K562 (cell line): ENCODE results near the gene ZNF319. TPM values are rescaled to one million over a fixed set of nuclear protein-coding genes. Genes with fewer than 3 reads are reported as not detected.

Experiments
- ATAC-seq: fragments of 200-7000 bp; cut with Tn5 transposase; 3 replicates; pipeline ENCODE4 v1.9.1; 2020; ENCODE audit warnings: moderate library complexity
- BruUV-seq: library from RNA; stranded (reverse); fragments of 400-500 nt; replicated peaks from 2 replicates; lab custom pipeline; 2021; lab: Mats Ljungman, UMichigan
- CTCF ChIA-PET: fragments of 300-600 bp; formaldehyde crosslinking; extraction: SDS; loops from one replicate; lab custom pipeline; 2021; ENCODE audit warnings: low intra/inter-chr PET ratio; lab: Yijun Ruan, JAX
- POLR2A ChIA-PET: fragments of 300-600, 350-650 bp; sonication (Branson Sonifier 250); formaldehyde crosslinking; extraction: SDS; loops from one replicate; lab custom pipeline; 2021; ENCODE audit warnings: antibody characterized with exemption, inconsistent platforms; lab: Yijun Ruan, JAX
- DNase-seq, 4 experiments: peaks; one replicate each; pipeline versions ENCODE4 v3.0.0 to v3.0.0-alpha.2; 2011 to 2018; ENCODE audit warnings: low spot score in 3 of 4, mixed read lengths in 3 of 4; ENCODE audit errors: extremely low read depth in 1 of 4
- FAIRE-seq: peaks from 2 replicates; lab custom pipeline; 2011; peaks lifted over from hg19 to GRCh38; lab: Jason Lieb, UNC
- H2AFZ ChIP-seq: 2 replicates; pipeline ENCODE4 v1.6.0; 2011; ENCODE audit warnings: low read depth, low read length, control low read depth, inconsistent platforms
- H3K27ac ChIP-seq: fragments of 200-600 bp; 3 replicates; pipeline ENCODE4 v1.8.0; 2011; ENCODE audit warnings: low read depth, mild to moderate bottlenecking, control low read depth, inconsistent platforms, low read length, moderate library complexity, mixed read lengths; ENCODE audit errors: extremely low read depth
- H3K27me3 ChIP-seq, 2 experiments: fragments of 300-600 bp in 1 of 2; 2 replicates in 1 of 2; 3 replicates in 1 of 2; pipeline versions ENCODE4 v1.6.0 to v1.8.0; 2011; ENCODE audit warnings: inconsistent platforms in 2 of 2, low read length in 2 of 2, mild to moderate bottlenecking in 1 of 2, mixed read lengths in 1 of 2, moderate library complexity in 1 of 2; ENCODE audit not compliant: control insufficient read depth in 2 of 2, insufficient read depth in 2 of 2
- H3K36me3 ChIP-seq: fragments of 300-600 bp; 3 replicates; pipeline ENCODE4 v1.8.0; 2011; ENCODE audit warnings: mild to moderate bottlenecking, low read length, inconsistent platforms; ENCODE audit not compliant: control insufficient read depth, insufficient read depth
- H3K4me1 ChIP-seq, 2 experiments: fragments of 200-600 bp in 1 of 2; replicated peaks in 1 of 2; 2 replicates in 1 of 2; 3 replicates in 1 of 2; pipeline versions ENCODE4 v1.5.1 to v1.8.0; 2011; ENCODE audit warnings: inconsistent platforms in 2 of 2, low read length in 2 of 2, mild to moderate bottlenecking in 1 of 2, mixed read lengths in 1 of 2, moderate library complexity in 1 of 2; ENCODE audit not compliant: control insufficient read depth in 2 of 2, insufficient read depth in 2 of 2
- H3K4me2 ChIP-seq: 2 replicates; pipeline ENCODE4 v1.6.1; 2011; ENCODE audit warnings: low read length, control low read depth, inconsistent platforms, mixed read lengths; ENCODE audit not compliant: insufficient read depth
- H3K4me3 ChIP-seq: fragments of 200-600 bp; sonication (generic), shearing (Covaris generic); 2 replicates; pipeline ENCODE4 v1.5.1; 2016; ENCODE audit warnings: control low read depth, inconsistent platforms
- H3K79me2 ChIP-seq: fragments of 200-600 bp; 3 replicates; pipeline ENCODE4 v1.8.0; 2011; ENCODE audit warnings: low read length, inconsistent platforms; ENCODE audit not compliant: control insufficient read depth, insufficient read depth
- H3K9ac ChIP-seq, 2 experiments: 2 replicates each; pipeline versions ENCODE4 v1.6.0 to v1.6.1; 2011; ENCODE audit warnings: low read depth in 2 of 2, low read length in 2 of 2, control low read depth in 1 of 2, inconsistent platforms in 1 of 2, mild to moderate bottlenecking in 1 of 2, mixed read lengths in 1 of 2; ENCODE audit not compliant: insufficient read depth in 1 of 2
- H3K9me1 ChIP-seq: one replicate; pipeline ENCODE4 v1.6.0; 2011; ENCODE audit warnings: inconsistent platforms, mild to moderate bottlenecking, low read length, moderate library complexity; ENCODE audit not compliant: control insufficient read depth, insufficient read depth
- H3K9me3 ChIP-seq: replicated peaks from 2 replicates; pipeline ENCODE4 v1.5.1; 2011; ENCODE audit warnings: low read depth, low read length, inconsistent platforms; ENCODE audit not compliant: control insufficient read depth, insufficient read depth
- H4K20me1 ChIP-seq: replicated peaks from 2 replicates; pipeline ENCODE4 v1.6.1; 2011; ENCODE audit warnings: low read length, inconsistent platforms, mixed read lengths; ENCODE audit not compliant: control insufficient read depth, insufficient read depth
- BCOR ChIP-seq: fragments of 450-650 bp; IDR thresholded peaks from 2 replicates; pipeline ENCODE4 v1.6.1; 2016
- CTBP1 ChIP-seq: fragments of 450-650 bp; IDR thresholded peaks from 2 replicates; pipeline ENCODE4 v1.6.1; 2016; ENCODE audit warnings: borderline replicate concordance
- L3MBTL2 ChIP-seq: fragments of 450-650 bp; IDR thresholded peaks from 2 replicates; pipeline ENCODE4 v1.6.1; 2016; ENCODE audit warnings: mild to moderate bottlenecking, moderate library complexity
- MED1 ChIP-seq: sonication (generic); formaldehyde crosslinking; IDR thresholded peaks from 2 replicates; pipeline ENCODE4 v1.8.1; 2023; ENCODE audit warnings: missing genetic modification reagents, borderline replicate concordance
- MYNN ChIP-seq, 2 experiments: sonication (generic); formaldehyde crosslinking in 1 of 2; IDR thresholded peaks; 2 replicates each; pipeline versions ENCODE4 v1.5.0 to v1.6.1; 2016 to 2020; ENCODE audit warnings: antibody characterized with exemption in 1 of 2, missing genetic modification reagents in 1 of 2
- NFXL1 ChIP-seq: fragments of 450-650 bp; formaldehyde crosslinking; IDR thresholded peaks from 2 replicates; pipeline ENCODE4 v1.4.0; 2021; ENCODE audit warnings: mild to moderate bottlenecking
- RFX7 ChIP-seq: fragments of 250-450 bp; sonication (Bioruptor Pico); IDR thresholded peaks from 2 replicates; pipeline ENCODE4 v1.5.1; 2021; ENCODE audit warnings: mild to moderate bottlenecking
- RUNX1 ChIP-seq: sonication (generic); IDR thresholded peaks from 2 replicates; pipeline ENCODE4 v1.6.1; 2016; ENCODE audit warnings: antibody characterized with exemption, low read depth
- SRF ChIP-seq, 2 experiments: fragments of 250-450, 450-650 bp in 1 of 2; sonication (Bioruptor Pico) in 1 of 2; sonication (generic) in 1 of 2; formaldehyde crosslinking; IDR thresholded peaks; 2 replicates each; pipeline versions ENCODE4 v1.5.0 to v1.5.1; 2020 to 2022; ENCODE audit warnings: mild to moderate bottlenecking in 1 of 2, missing genetic modification reagents in 1 of 2
- TAF15 ChIP-seq: fragments of 200-400 bp; formaldehyde crosslinking; IDR thresholded peaks from 2 replicates; pipeline ENCODE4 v1.6.1; 2017; ENCODE audit warnings: mild to moderate bottlenecking, low read depth, low read length, moderate library complexity
- ZFP36 ChIP-seq: fragments of 150-350 bp; IDR thresholded peaks from 2 replicates; pipeline ENCODE4 v1.6.1; 2018; ENCODE audit warnings: low read length, low read depth; ENCODE audit not compliant: partially characterized antibody
- ZNF175 ChIP-seq: fragments of 200-800 bp; sonication (Bioruptor generic); IDR thresholded peaks from 2 replicates; pipeline ENCODE4 v1.6.1; 2016; ENCODE audit warnings: low read depth, mild to moderate bottlenecking, missing genetic modification characterization, missing compliant biosample characterization
- ZNF766 ChIP-seq: fragments of 200-800 bp; sonication (Bioruptor generic); conservative IDR thresholded peaks from 2 replicates; pipeline ENCODE4 v1.6.1; 2016; ENCODE audit warnings: missing genetic modification characterization, missing compliant biosample characterization
- WGBS: fragments of 100-300 bp; shearing (Covaris generic); methylation state at CpG from one replicate; pipeline ENCODE4 v1.1.6; 2016; ENCODE audit warnings: low coverage, mixed read lengths; ENCODE audit not compliant: insufficient coverage; ENCODE audit errors: missing lambda C conversion rate; 5-methylcytosine and 5-hydroxymethylcytosine counted together
- in situ Hi-C: fragments of 300-500 bp; cut with MboI; formaldehyde crosslinking; loops from 4 replicates; pipeline ENCODE4 v1.15.0; 2018; ENCODE audit warnings: inconsistent platforms, mixed read lengths
- intact Hi-C: fragments of 100-400 bp; cut with micrococcal nuclease; formaldehyde crosslinking; loops from 2 replicates; pipeline ENCODE4 v1.14.2; 2022
- polyA plus RNA-seq, 8 experiments: library from polyadenylated mRNA; depleted of rRNA in 4 of 8; stranded (reverse) in 5 of 8; unstranded in 3 of 8; fragments of >200 nt; fragmentation: Nextera tagmentation in 2 of 8; fragmentation: Illumina TruSeq in 1 of 8; extraction: Ambion mirVana in 2 of 8; extraction: Trizol in 1 of 8; gene quantifications; 2 replicates each; pipeline versions ENCODE4 v1.2.1 to v1.2.3, GENCODE V29; 2011 to 2014; ENCODE audit warnings: inconsistent platforms in 1 of 8, missing spikeins in 1 of 8
- total RNA-seq, 7 experiments: library from RNA; depleted of rRNA in 6 of 7; stranded (reverse); fragments of >200 nt in 6 of 7; fragmentation: Illumina TruSeq in 2 of 7; extraction: Trizol in 2 of 7; gene quantifications; 2 replicates each; pipeline versions ENCODE4 v1.2.1 to v1.2.3, GENCODE V29; 2011 to 2021; ENCODE audit warnings: low replicate concordance in 1 of 7
- TF ChIP-seq, protein P1 (sequence below): fragments of 450-650 bp; IDR thresholded peaks from 2 replicates; pipeline ENCODE4 v1.6.1; 2016; ENCODE audit warnings: antibody characterized with exemption
- TF ChIP-seq, protein P2 (sequence below): sonication (generic); formaldehyde crosslinking; IDR thresholded peaks from 2 replicates; pipeline ENCODE4 v1.8.0; 2022; ENCODE audit warnings: mild to moderate bottlenecking, missing genetic modification reagents

ZNF319 gene
- total and polyA plus RNA-seq, 9 of the 15 experiments (the other 6 are each of a cell fraction or from before 2014, with no cell fraction given): 0.20 to 5.7 (median 1.4) TPM

DNA sequence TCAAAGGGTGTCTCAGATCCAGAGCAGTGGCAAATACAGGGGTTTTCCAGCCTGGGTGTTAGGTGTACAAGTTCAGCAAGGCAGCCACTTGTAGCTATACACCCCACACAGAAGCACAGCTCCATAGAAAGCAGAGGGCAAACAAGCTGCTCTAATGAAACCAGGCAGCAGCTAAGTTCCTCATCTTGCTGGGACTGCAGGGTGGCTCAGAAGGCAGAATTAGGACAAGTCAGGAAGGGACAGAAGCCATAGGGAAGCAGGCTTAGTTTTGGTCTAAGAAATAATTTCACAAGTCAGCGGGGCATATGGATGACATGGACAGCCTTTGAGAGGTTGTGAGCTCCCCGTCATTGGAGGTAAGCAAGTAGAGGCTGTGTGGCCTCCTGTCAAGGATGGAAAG, 53.2 kb downstream of the ZNF319 start:
- Histone ChIP-seq H3K9me1 (no peaks in the 10 kb centered on the region), H3K27ac (no peak overlapping the region), H4K20me1 (peaks cover 8% of the 10 kb centered on the region), H3K36me3 (no peaks in the 10 kb centered on the region), H3K9ac (no peak overlapping the region), H3K79me2 (no peaks in the 10 kb centered on the region), H3K9me3 (no peaks in the 10 kb centered on the region), H3K4me3 (no peak overlapping the region), H3K4me2 (no peak overlapping the region), H3K4me1 (no peaks in the 10 kb centered on the region), H2AFZ (no peak overlapping the region), H3K27me3 (peaks cover 0 to 22% of the 10 kb centered on the region in 2 experiments; a peak in 2 of 5 replicates)
- CTCF ChIA-PET: no interaction called here
- no peak for DNase-seq
- BruUV-seq: no TSS peak
- POLR2A ChIA-PET: no interaction called here
- in situ Hi-C loops: no loop called here
- peak; percentile 31 for TF ChIP-seq ZFP36
- TF ChIP-seq L3MBTL2: no peak
- peak; percentile 32; the same call in 1 of the 2 replicates for TF ChIP-seq BCOR
- ATAC-seq: no peak
- no peak for FAIRE-seq
- intact Hi-C loops: loop anchor here (5.0 kb wide), 1 partner anchor 55 kb away; the partner anchor contains the start of genes USB1 and ZNF319
- 0% methylated on average over 2 of the region's 2 CpGs for WGBS

DNA sequence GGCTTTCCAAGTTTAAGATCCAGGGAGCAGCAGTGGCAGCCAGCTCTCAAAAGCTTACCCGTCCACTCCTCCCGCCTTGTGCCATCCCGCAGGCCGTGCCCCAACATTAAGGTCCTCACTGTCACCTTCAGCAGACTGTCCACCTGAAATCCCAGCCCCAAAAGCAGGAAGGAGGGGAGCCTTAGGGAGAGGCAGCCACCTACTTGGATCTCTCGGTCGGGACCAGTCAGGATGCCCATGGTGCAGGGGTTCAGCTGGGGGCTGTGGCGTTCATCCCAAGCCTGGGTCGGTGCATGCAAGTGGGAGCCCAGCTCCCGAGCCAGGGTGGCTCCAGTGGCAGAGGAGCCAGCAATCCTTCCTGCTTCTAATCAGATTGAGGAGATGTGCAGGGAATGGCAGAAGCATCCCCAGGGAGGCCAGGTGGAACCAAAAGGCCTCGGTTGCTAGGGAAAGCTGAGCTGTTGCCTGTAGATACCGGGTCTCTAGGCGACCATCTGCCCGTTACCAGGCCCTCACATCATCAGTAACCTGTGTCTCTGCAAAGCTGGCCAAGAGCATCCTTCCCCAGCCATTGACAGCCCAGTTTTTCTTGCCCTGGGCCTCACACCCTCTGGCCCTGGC, 54.2 kb downstream of the ZNF319 start:
- whole genome bisulfite sequencing: 2% methylated on average over 13 of the region's 13 CpGs
- no peaks in the 10 kb centered on the region for H3K9me3 ChIP-seq
- ChIA-PET POLR2A (interaction anchor here (0.7 to 1.0 kb wide), 2 partner anchors 20 to 45 kb away, joined by 3 read pairs; no protein-coding TSS in a partner anchor), CTCF (no interaction called here)
- no peak overlapping the region for H3K4me3 ChIP-seq
- no peaks in the 10 kb centered on the region for H3K36me3 ChIP-seq
- H3K4me2 ChIP-seq: no peak overlapping the region
- peaks cover 2 to 25% of the 10 kb centered on the region in 2 experiments; a peak in 2 of 5 replicates for H3K27me3 ChIP-seq
- H3K9me1 ChIP-seq: no peaks in the 10 kb centered on the region
- no peak overlapping the region for H3K27ac ChIP-seq
- no peaks in the 10 kb centered on the region; a peak in 1 of 5 replicates for H3K4me1 ChIP-seq
- H2AFZ ChIP-seq: no peak overlapping the region
- no peak overlapping the region; a peak in 1 of 4 replicates for H3K9ac ChIP-seq
- DNase-seq (no peak), ATAC-seq (peak; percentile 39; the same call in 2 of the 3 replicates), FAIRE-seq (no peak)
- H4K20me1 ChIP-seq: peaks cover 8% of the 10 kb centered on the region
- intact Hi-C loops: loop anchor here (5.0 kb wide), 1 partner anchor 56 kb away; the partner anchor contains the start of genes USB1 and ZNF319
- H3K79me2 ChIP-seq: no peaks in the 10 kb centered on the region
- in situ Hi-C loops: no loop called here
- no TSS peak for BruUV-seq
- TF ChIP-seq, protein P1, sequence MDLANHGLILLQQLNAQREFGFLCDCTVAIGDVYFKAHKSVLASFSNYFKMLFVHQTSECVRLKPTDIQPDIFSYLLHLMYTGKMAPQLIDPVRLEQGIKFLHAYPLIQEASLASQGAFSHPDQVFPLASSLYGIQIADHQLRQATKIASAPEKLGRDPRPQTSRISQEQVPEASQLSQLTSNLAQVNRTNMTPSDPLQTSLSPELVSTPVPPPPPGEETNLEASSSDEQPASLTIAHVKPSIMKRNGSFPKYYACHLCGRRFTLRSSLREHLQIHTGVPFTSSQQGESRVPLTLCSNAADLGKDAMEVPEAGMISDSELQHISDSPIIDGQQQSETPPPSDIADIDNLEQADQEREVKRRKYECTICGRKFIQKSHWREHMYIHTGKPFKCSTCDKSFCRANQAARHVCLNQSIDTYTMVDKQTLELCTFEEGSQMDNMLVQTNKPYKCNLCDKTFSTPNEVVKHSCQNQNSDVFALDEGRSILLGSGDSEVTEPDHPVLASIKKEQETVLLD: no peak
- TF ChIP-seq RUNX1: no peak
- no peak for TF ChIP-seq SRF (CRISPR knock-in tag; IDR thresholded peaks at IDR 0.05)
- TF ChIP-seq MED1 (CRISPR knock-in tag): no peak
- no peak for TF ChIP-seq ZNF766
- TF ChIP-seq TAF15: no peak
- TF ChIP-seq, protein P2, sequence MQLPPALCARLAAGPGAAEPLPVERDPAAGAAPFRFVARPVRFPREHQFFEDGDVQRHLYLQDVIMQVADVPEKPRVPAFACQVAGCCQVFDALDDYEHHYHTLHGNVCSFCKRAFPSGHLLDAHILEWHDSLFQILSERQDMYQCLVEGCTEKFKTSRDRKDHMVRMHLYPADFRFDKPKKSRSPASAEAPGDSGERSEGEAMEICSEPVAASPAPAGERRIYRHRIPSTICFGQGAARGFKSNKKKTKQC (CRISPR knock-in tag): no peak
- TF ChIP-seq CTBP1: peak; percentile 68; the same call in 1 of the 2 replicates
- TF ChIP-seq ZNF175 (CRISPR knock-in tag): no peak
- TF ChIP-seq NFXL1: no peak
- no peak for TF ChIP-seq RFX7
- peak; percentile 49; the same call in 1 of the 2 replicates for TF ChIP-seq MYNN (IDR thresholded peaks at IDR 0.05)
- no peak for TF ChIP-seq MYNN (CRISPR knock-in tag; IDR thresholded peaks at IDR 0.05)
